H54 (cell line): ENCODE data around the gene PCBP3.
"Not testable (repeated sequence)": the region's sequence is repeated elsewhere in the genome, so short reads cannot be mapped to it uniquely, and the experiment has no call there.

Experiments
- DNase-seq: peaks from one replicate; pipeline ENCODE4 v3.0.0; 2011; ENCODE audit warnings: low spot score, mixed read lengths; ENCODE audit not compliant: insufficient read length
- FAIRE-seq: peaks from 3 replicates; lab custom pipeline; 2011; peaks lifted over from hg19 to GRCh38; lab: Jason Lieb, UNC
- POLR2A ChIP-seq: IDR thresholded peaks from 2 replicates; pipeline ENCODE4 v1.6.1; 2011; ENCODE audit warnings: low read depth, mild to moderate bottlenecking, low read length

Gene PCBP3

DNA sequence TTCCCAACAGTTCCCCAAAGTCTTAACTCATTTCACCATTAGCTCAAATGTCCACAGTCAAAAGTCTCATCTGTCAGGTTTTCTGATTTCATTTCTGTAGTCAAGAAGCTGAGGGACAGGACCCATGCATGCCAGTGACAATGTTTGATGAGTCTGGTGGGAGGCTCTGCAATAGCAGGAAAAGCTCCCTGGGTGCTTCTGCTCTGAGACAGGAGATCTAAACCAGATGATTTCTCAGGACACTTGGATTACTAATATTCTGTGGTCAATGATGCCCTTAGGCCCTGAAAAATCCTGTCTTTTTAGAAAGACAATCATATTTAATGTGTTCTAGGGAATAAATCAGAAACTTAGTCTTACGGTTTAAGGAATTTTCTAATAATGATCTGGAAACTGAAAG lies 56.4 kb downstream of the PCBP3 start:
- TF ChIP-seq POLR2A = no peak
- no peak for FAIRE-seq
- DNase-seq = no peak

DNA sequence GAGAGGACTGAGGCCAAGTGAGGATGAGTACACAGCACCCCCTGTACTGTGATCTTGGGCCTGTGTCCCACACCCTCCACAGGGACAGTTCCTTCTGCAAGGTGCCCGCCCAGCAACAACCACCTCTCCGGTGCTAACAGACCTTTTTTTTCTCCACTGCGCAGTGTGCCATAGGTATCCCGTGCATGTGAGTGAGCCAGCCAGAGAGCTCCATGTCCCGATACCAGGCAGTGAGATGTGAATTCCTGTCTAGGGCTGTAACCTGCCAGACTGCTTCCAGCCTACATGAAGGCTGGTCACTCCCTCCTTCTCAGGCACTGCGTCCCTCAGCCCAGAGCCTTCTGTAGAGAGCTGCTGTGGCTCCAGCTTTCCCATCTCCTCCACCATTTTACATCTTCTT lies 56.9 kb downstream of the PCBP3 start:
- FAIRE-seq (no peak), DNase-seq (no peak)

DNA sequence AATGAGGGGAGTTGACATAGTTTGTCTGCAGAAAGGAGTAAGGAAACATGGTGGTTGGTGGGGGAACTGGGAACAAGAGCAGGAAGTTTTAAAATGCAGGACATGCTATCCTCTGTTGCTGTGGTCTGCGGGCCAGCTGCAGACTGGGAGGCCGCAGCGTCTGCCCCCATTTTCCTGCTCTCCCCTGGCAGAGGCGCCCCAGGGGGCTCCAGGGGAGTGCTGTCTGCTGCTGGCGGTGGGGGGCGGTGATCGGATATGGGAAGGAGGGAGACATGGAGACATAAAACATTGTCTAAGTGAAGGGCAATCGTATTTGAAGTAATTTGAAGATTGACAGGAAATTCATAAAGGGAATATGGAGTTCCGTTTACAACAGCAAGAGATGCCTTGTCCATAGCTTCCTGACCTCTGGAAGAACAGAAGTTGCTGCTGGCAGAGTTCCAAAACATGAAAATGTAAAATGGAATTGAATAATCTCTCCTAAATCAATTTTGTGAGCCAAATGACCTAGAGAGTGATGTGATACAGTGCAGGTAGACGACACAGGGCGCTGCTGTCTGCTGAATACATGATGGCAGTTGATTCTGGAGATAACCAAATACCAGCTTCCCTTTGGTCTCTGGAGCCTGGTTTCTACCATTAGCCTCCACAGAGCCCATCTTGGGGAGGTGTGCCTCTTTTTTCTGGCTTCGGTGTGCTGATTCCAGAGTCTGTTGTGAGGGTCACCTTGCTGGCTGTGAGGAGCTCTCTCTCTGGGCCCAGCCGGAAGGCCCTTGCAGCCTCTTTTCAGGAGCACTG lies 61.0 kb downstream of the PCBP3 start:
- no peak for TF ChIP-seq POLR2A
- FAIRE-seq (no peak), DNase-seq (no peak)

More for the DNA sequence above, 56.9 kb downstream of the PCBP3 start:
- TF ChIP-seq POLR2A = no peak

DNA sequence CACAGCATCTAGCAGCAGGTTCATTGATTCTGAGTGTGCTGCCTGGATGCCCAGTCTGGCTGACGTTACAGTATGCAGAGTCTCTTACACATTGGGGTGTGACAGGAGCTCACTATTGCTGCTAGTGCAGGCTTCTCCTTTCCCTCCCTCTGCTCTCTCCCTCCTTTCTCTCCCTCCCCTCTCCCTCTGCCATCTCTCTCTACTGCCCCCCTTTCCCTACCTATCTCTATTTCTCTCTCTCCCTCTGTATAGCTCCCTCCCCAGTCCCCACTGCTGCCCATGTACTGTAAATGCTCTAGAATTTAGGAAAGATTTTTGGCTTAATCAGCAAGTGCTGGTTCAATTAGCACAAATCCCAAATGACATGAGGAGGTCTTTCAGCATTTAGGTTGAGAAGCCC lies 62.8 kb downstream of the PCBP3 start:
- DNase-seq (no peak), FAIRE-seq (no peak)
- no peak for TF ChIP-seq POLR2A

DNA sequence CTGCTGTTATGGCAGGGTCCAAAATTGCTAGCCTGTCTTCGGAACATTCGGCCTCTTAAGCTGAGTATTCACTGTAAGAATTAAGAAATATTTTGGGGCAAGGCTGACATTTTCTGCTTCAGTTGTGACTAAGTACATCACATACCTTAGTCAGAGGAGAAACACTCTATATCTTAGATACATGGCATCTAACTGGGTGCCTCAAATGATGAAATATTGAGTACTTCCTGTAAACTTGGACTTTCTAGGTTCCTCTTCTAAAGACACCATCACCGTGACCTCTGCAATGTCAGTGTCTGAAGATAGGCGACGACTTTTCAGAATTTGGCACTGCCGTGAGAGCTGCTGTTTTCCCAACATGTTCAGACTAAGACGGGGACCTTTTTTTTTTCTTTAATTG lies 65.6 kb downstream of the PCBP3 start:
- no peak for TF ChIP-seq POLR2A
- DNase-seq (no peak), FAIRE-seq (no peak)

DNA sequence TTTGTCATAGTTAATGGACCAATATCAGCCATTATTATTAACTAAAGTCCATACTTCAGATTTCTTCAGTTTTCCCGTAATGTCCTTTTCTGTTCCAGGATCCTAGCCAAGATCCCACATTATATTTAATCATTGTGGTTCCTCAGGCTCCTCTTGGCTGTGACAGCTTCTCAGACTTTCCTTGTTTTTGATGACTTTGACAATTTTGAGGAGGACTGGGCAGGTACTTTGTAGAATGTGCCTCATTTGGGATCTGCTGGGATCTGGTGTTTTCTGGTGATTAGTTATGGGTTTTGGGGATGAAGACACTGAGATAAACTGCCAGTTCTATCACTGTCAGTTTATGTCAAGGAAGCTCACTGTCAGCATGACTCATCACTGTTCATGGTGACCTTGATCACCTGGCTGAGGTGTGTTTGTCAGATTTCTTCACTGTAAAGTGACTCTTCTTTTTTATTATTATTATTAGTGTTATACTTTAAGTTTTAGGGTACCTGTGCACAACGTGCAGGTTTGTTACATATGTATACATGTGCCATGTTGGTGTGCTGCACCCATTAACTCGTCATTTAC lies 66.3 kb downstream of the PCBP3 start:
- DNase-seq = no peak
- TF ChIP-seq POLR2A = no peak
- no peak for FAIRE-seq

DNA sequence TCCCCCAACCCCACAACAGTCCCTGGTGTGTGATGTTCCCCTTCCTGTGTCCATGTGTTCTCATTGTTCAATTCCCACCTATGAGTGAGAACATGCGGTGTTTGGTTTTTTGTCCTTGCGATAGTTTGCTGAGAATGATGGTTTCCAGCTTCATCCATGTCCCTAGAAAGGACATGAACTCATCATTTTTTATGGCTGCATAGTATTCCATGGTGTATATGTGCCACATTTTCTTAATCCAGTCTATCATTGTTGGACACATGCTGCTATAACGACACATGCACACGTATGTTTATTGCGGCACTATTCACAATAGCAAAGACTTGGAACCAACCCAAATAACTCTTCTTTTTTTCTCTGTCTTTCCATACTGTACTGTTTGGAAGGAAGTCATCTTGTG lies 66.8 kb downstream of the PCBP3 start:
- not testable (repeated sequence) for DNase-seq, FAIRE-seq

DNA sequence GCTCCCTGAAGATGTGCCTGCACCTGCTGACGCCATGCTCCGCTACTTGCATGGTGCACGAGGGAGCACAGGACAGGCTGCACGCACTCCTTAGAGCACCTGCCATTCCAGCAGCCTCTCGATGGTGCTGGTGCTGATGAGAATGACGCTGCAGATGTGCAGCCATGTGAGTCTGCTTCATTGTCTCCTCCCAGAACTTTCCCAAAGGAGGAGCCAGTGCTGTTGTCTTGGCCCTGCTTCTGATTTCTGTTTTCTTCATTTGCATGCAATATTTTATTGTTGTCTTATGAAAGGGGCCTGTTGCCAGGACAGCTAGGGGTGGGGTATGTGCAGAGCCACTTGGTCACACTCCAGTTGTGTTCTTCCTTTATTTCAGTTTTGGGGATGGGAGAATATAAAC lies 70.1 kb downstream of the PCBP3 start:
- TF ChIP-seq POLR2A = no peak
- no peak for DNase-seq
- no peak for FAIRE-seq

DNA sequence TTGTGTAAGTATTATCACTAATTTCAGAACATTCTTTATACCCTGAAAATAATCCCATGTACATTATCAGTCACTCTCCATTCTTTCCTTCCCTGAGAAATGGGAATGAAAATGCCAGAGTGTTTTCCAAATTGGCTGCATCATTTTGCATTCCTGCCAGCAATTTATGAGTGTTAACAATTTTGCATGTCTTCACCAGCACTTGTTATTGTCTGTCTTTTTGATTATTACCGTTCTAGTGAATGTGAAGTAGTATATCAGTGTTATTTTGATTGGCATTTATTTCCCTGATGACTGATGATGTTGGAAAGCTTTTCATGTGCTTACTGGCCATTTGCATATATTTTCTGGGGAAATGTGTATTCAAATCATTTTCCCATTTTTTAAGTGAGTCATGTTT lies 71.9 kb downstream of the PCBP3 start:
- no peak for TF ChIP-seq POLR2A
- FAIRE-seq (no peak), DNase-seq (no peak)

DNA sequence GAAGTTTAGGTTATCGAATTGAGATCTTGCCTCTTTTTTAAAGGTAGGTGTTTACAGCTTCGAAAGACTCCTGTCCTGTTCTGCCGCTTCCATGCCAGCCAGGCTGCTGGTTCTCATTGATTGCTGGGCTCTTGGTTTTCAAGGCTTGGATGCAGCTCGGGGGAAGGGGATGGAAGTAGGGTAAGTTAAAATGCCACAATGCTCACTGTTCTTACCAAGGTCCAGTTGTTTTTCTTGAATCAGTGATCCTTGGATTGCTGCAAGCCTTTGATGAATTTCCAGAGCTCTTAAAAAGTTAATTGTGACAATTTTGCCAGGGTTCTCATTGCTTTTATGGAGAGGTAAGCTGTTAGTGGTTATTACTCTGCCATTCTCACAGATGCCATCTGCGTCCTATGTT lies 74.9 kb downstream of the PCBP3 start:
- FAIRE-seq = no peak
- no peak for DNase-seq
- TF ChIP-seq POLR2A = no peak

DNA sequence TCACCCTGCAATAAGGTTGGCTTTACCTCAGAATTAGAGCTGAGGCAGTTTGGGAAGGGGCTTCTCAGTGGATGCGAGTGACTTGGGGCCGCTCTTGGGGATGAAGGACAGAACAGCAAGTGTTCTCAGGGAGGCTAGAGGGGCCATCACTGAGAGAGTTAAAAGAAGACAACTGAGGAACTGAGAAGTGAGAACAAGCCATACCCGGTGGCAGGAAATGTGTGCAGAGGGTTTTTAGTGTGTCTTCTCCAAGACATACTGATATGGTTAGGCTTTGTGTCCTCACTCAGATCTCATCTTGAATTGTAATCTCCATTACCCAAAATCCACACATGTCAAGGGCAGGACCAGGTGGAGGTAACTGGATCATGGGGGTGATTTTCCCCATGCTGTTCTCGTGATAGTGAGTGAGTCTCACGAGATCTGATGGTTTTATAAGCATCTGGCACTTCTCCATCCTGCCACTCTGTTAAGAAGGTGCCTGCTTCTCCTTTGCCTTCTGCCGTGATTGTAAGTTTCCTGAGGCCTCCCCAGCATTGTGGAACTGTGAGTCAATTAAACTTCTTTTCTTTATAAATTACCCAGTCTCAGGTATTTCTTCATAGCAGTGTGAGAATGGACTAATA lies 75.8 kb downstream of the PCBP3 start:
- no peak for DNase-seq
- FAIRE-seq = no peak
- no peak for TF ChIP-seq POLR2A

DNA sequence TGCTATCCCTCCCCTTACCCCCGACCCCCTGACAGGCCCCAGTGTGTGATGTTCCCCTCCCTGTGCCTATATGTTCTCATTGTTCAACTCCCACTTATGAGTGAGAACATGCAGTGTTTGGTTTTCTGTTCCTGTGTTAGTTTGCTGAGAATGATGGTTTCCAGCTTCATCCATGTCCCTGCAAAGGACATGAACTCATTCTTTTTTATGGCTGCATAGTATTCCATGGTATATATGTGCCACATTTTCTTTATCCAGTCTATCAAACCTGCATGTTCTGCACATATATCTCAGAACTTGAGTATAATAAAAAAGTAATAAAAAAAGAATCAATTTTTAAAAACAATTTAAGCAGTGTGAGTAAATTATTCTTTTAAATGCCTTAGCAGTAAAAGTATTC lies 76.7 kb downstream of the PCBP3 start:
- FAIRE-seq, DNase-seq: not testable (repeated sequence)

DNA sequence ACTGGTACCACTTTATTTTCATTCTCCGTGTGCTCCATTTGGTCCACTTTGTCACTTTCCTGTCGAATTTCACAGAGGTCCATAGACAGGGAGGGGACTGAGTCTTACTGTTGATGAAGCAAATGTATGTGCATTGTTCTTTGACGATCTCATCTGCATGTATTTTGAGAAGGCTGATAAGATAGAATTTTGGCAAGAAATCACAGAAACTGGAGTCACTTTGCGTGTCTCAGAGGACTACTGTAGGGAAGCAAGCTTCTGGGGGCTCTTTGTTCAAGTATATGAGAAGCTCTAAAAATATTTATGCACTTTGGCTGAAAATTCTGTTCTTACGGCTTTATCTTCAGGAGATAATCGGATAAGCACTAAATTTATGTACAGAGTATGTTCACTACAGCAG lies 78.1 kb downstream of the PCBP3 start:
- TF ChIP-seq POLR2A = no peak
- no peak for DNase-seq
- no peak for FAIRE-seq

DNA sequence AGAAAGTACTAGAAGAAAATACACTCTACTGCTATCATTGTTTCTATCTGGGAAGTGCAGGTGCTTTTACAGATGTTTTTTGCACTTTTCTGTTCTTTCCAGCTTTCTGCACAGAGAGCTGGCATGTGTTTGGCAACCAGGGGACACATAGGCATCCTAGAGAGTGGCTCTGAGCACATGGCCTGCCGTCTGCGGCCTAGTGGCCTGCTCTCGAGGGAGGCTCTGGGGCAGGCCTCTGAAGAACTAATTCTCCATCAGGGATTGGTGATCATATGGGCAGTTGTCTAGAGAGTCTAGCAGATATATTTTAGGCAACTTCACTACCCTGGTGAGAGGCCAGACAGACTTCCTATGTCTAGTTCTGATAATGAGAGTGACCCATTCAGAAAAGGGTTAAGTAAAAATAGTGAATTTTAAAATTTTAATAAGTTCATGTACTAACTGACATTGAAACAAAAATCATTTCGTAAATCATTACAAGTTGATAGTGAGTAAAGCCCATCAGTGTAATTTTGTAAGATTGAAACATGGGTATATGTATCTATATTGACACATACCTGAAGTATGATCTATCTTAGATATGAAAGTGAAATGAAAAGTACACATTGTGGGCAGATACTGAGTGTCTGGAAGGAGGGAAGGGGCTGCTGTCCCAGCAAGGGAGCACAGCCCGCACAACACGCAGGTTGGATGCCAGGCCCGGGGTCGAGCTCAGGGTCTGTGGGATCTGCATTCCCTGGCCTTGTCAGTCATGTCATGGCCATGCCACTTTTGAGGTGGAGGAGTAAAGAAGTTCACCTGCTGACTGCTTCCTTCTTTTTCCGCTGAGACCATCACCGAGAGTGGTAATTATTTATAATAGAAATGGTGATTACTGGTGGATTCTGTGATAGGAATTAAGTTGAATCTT lies 79.8 kb downstream of the PCBP3 start:
- no peak for TF ChIP-seq POLR2A
- DNase-seq (no peak), FAIRE-seq (no peak)
